Measurements from ENCODE around the gene WBP2. TPM values are rescaled to one million over a fixed set of nuclear protein-coding genes. Genes with fewer than 3 reads are reported as not detected.

Gene WBP2
- total and polyA plus RNA-seq, 2 of the 8 experiments (the other 6 are each of a cell fraction or from before 2014, with no cell fraction given) = 48.2 to 71.2 TPM

- DNase-seq (ENCODE audit: low read depth in 1 of 2, low spot score in 2 of 2) = no peak
- POLR2A ChIA-PET (ENCODE audit: partially characterized antibody) = interaction anchor here (1.0 to 4.3 kb wide), 5 partner anchors 11 to 41 kb away, joined by 3 to 36 read pairs (median 5); partner anchors contain the start of genes TRIM47 and WBP2
- TF ChIP-seq CHD2 (IDR thresholded peaks at IDR 0.05; ENCODE audit: low read length) = no peak
- no peak for TF ChIP-seq RAD21 (IDR thresholded peaks at IDR 0.05 in 1 of 2, conservative IDR thresholded peaks at IDR 0.05 in 1 of 2; ENCODE audit: low read depth in 2 of 2, low read length in 2 of 2)
- no peak for TF ChIP-seq EP300 (IDR thresholded peaks at IDR 0.05; ENCODE audit: borderline replicate concordance in 1 of 2, low read depth in 2 of 2, low read length in 2 of 2)
- no peak for TF ChIP-seq SRF (IDR thresholded peaks at IDR 0.05; ENCODE audit: low read depth, low read length)
- no peak for TF ChIP-seq TAF7 (optimal IDR thresholded peaks at IDR 0.05; ENCODE audit: borderline replicate concordance, low read depth, low read length)
- no peak for TF ChIP-seq CHD1 (IDR thresholded peaks at IDR 0.05; ENCODE audit: low read depth, low read length)
- no peak for TF ChIP-seq NANOG (IDR thresholded peaks at IDR 0.05; ENCODE audit: insufficient read depth, low read depth, low read length, poor library complexity, severe bottlenecking)
These were observed 11.3 kb downstream of the WBP2 start, which contains the start of gene UNC13D for GRCh38 chr17:75843577-75844529. UNC13D (minus strand) TSS chr17:75844404; CDS start chr17:75844337, 67 bp downstream.

More at GRCh38 chr17:75843577-75844529, 11.3 kb downstream of the WBP2 start, which contains the start of gene UNC13D:
- Histone ChIP-seq H3K23ac (ENCODE audit: insufficient read length) (no peak within 1 kb of the TSS), H3K23me2 (ENCODE audit: low read depth, low read length) (no peaks in the 10 kb centered on the region), H2AK5ac (ENCODE audit: low read depth, low read length) (no peak within 1 kb of the TSS), H3K56ac (replicated peaks; ENCODE audit: insufficient read length, low read depth, low read length) (no peak within 1 kb of the TSS), H4K20me1 (replicated peaks in 1 of 2; ENCODE audit: control insufficient read depth in 1 of 2, insufficient read depth in 2 of 2, low read length in 2 of 2) (peaks cover 4 to 5% of the 10 kb centered on the region in 2 experiments), H2BK5ac (ENCODE audit: low read depth, low read length) (peak within 1 kb of the TSS; percentile 69; the same call in 1 of the 2 replicates), H2AFZ (ENCODE audit: low read length) (no peak within 1 kb of the TSS), H3K27me3 (replicated peaks in 1 of 4; ENCODE audit: control insufficient read depth in 3 of 4, extremely low read depth in 1 of 4, insufficient read depth in 3 of 4, low read length in 3 of 4) (no peaks in the 10 kb centered on the region), H4K91ac (replicated peaks; ENCODE audit: insufficient read length, low read length) (no peak within 1 kb of the TSS), H2BK15ac (ENCODE audit: low read length) (no peak within 1 kb of the TSS; the same call in 1 of the 2 replicates), H3K4ac (replicated peaks; ENCODE audit: insufficient read length, low read depth, low read length) (no peak within 1 kb of the TSS), H3K79me2 (ENCODE audit: control insufficient read depth in 1 of 2, insufficient read depth in 2 of 2, low read length in 2 of 2) (no peaks in the 10 kb centered on the region), H2BK20ac (ENCODE audit: low read length) (no peak within 1 kb of the TSS), H3K27ac (ENCODE audit: low read depth, low read length) (no peak within 1 kb of the TSS), H3K36me3 (ENCODE audit: control insufficient read depth in 2 of 4, insufficient read depth in 4 of 4, low read length in 3 of 4) (peaks cover 2 to 18% (median 17%) of the 10 kb centered on the region in 4 experiments; a peak in 6 of 8 replicates), H3K79me1 (ENCODE audit: low read depth, low read length) (no peaks in the 10 kb centered on the region), H3K4me3 (ENCODE audit: extremely low read depth in 1 of 4, insufficient read depth in 2 of 4, low read depth in 3 of 4, low read length in 4 of 4) (no peak within 1 kb of the TSS), H4K5ac (ENCODE audit: insufficient read length, low read depth, low read length) (no peak within 1 kb of the TSS), H2BK12ac (ENCODE audit: low read depth, low read length) (peak within 1 kb of the TSS; percentile 39; the same call in 1 of the 2 replicates), H3K18ac (ENCODE audit: extremely low read depth, low read length) (peak within 1 kb of the TSS; percentile 95), H3K4me1 (replicated peaks in 1 of 4; ENCODE audit: control insufficient read depth in 3 of 4, insufficient read depth in 4 of 4, low read length in 3 of 4) (peaks cover 0 to 8% (median 6%) of the 10 kb centered on the region in 4 experiments; a peak in 4 of 7 replicates), H2BK120ac (replicated peaks; ENCODE audit: low read depth, low read length) (no peak within 1 kb of the TSS), H3K4me2 (ENCODE audit: insufficient read depth in 1 of 2, low read depth in 2 of 2, low read length in 2 of 2) (no peak within 1 kb of the TSS), H4K8ac (ENCODE audit: extremely low read depth, insufficient read depth, low read length) (peak within 1 kb of the TSS; percentile 51; the same call in 1 of the 2 replicates), H3K14ac (ENCODE audit: insufficient read length) (no peak within 1 kb of the TSS), H3K9ac (replicated peaks in 1 of 4; ENCODE audit: extremely low read depth in 1 of 4, low read depth in 3 of 4, low read length in 3 of 4) (no peak within 1 kb of the TSS), H3K9me3 (ENCODE audit: insufficient read depth in 2 of 2, low read depth in 1 of 2, low read length in 1 of 2) (no peaks in the 10 kb centered on the region)
- WGBS, 2 experiments (ENCODE audit: extremely low coverage in 1 of 2, insufficient coverage in 1 of 2, insufficient read length in 1 of 2, insufficient replicate concordance in 2 of 2, low coverage in 1 of 2, low lambda C conversion rate in 2 of 2, missing lambda C conversion rate in 1 of 2) = 87% methylated on average over 27 of the region's 35 CpGs; no CpG with 5 or more reads in 1 of the 2 experiments
- FAIRE-seq = no peak
- CTCF ChIA-PET (ENCODE audit: partially characterized antibody) = interaction anchor here (1.1 to 27.2 kb wide), 5 partner anchors 9 to 60 kb away, joined by 3 to 563 read pairs (median 7); partner anchors contain the start of genes UNK and WBP2
